Natural killer cell (primary cell): ENCODE results near the gene TMEM254. TPM values are rescaled to one million over a fixed set of nuclear protein-coding genes. Genes with fewer than 3 reads are reported as not detected.

ENCODE experiments used
- ATAC-seq, 3 donors: fragments of 150-1000 bp in 2 of 3; fragments of 200-7000 bp in 1 of 3; cut with Tn5 transposase; 1 replicate in 1 of 3; 2 replicates in 2 of 3; pipeline ENCODE4 v1.10.0; 2021; ENCODE audit warnings: mild to moderate bottlenecking in 2 of 3, moderate library complexity in 2 of 3
- DNase-seq, 2 donors: peaks; one replicate each; pipeline versions ENCODE4 v3.0.0 to v3.0.0-alpha.2; 2013 to 2021; ENCODE audit warnings: mixed read lengths in 1 of 2
- H3K27ac ChIP-seq: one replicate; pipeline ENCODE4 v1.5.1; 2013; ENCODE audit warnings: mild to moderate bottlenecking, low read length
- H3K27me3 ChIP-seq: one replicate; pipeline ENCODE4 v1.6.1; 2013; ENCODE audit warnings: low read length; ENCODE audit not compliant: control insufficient read depth, insufficient read depth
- H3K36me3 ChIP-seq: one replicate; pipeline ENCODE4 v1.6.1; 2013; ENCODE audit warnings: low read length; ENCODE audit not compliant: control insufficient read depth, insufficient read depth
- H3K4me1 ChIP-seq: one replicate; pipeline ENCODE4 v1.6.1; 2013; ENCODE audit warnings: low read length; ENCODE audit not compliant: control insufficient read depth, insufficient read depth
- H3K4me3 ChIP-seq: one replicate; pipeline ENCODE4 v1.5.1; 2013; ENCODE audit warnings: low read length
- H3K9me3 ChIP-seq: one replicate; pipeline ENCODE4 v1.6.1; 2013; ENCODE audit warnings: low read length; ENCODE audit not compliant: control insufficient read depth, insufficient read depth
- H3K27ac Mint-ChIP-seq, 2 donors: one replicate each; pipeline ENCODE4 v1.8.0; 2022; ENCODE audit warnings: mild to moderate bottlenecking in 2 of 2, mixed read lengths in 2 of 2, moderate library complexity in 1 of 2
- H3K27me3 Mint-ChIP-seq, 2 donors: one replicate each; pipeline ENCODE4 v1.8.0; 2022; ENCODE audit warnings: low read depth in 2 of 2, mixed read lengths in 2 of 2
- H3K36me3 Mint-ChIP-seq: one replicate; pipeline ENCODE4 v1.8.0; 2022; ENCODE audit warnings: mixed read lengths
- H3K4me1 Mint-ChIP-seq, 2 donors: one replicate each; pipeline ENCODE4 v1.8.0; 2022; ENCODE audit warnings: mixed read lengths in 2 of 2
- H3K4me3 Mint-ChIP-seq: one replicate; pipeline ENCODE4 v1.8.0; 2022; ENCODE audit warnings: mild to moderate bottlenecking, moderate library complexity, mixed read lengths
- H3K9me3 Mint-ChIP-seq, 2 donors: one replicate each; pipeline ENCODE4 v1.8.0; 2022; ENCODE audit warnings: mixed read lengths in 2 of 2
- WGBS: methylation state at CpG from one replicate; pipeline ENCODE4 v1.1.7; 2013; ENCODE audit warnings: missing lambda C conversion rate; ENCODE audit not compliant: insufficient coverage; 5-methylcytosine and 5-hydroxymethylcytosine counted together
- intact Hi-C: fragments of 100-400 bp; cut with micrococcal nuclease; formaldehyde crosslinking; loops from one replicate; pipeline ENCODE4 v1.14.2; 2022
- total RNA-seq, 4 donors: library from RNA; stranded (reverse); fragments of 120-200 nt in 1 of 4; gene quantifications; one replicate each; pipeline versions ENCODE4 v1.2.3 to v1.2.4, GENCODE V29; 2013 to 2022
- TF ChIP-seq, protein P1 (sequence below): fragments of 200-600 bp; IDR thresholded peaks from one replicate; pipeline ENCODE4 v1.8.0; 2022; ENCODE audit warnings: antibody characterized with exemption

Gene TMEM254
- total RNA-seq, 3 donors from 2014 or later (not counting 1 experiment from before 2014, with no cell fraction given): 7.1 to 11.1 (median 10.3) TPM

DNA sequence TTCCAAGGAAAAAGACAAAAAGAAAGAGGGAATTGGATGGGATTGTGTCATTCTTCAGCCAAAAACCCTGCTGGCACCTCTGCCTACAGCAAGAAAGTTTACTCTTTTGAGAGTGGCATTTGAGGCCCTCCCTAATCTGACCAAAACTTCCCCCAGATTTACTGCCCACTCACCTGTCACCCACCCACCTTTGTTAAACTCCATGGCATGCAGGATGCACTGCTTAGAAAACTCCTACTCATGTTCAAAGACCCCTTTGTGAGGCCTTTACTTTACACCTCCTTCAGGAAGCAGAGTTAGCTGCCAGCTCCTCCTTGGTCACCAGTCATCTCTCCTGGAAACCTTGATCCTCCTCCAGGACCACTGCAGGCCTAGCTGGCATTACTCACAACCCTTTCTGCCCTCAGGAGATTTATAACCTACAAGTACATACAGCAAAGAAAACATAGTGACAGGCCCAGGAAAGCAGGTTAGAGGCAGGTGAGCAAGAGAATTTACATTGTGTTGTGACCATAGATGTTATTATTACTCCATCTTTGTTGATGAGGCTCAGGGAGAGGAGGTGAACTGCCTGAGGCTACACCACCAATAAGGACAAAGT, 43.7 kb downstream of the TMEM254 start:
- Histone ChIP-seq H3K4me3 (no peak overlapping the region), H3K27ac (no peak overlapping the region), H3K4me1 (no peaks in the 10 kb centered on the region), H3K36me3 (no peaks in the 10 kb centered on the region), H3K27me3 (no peaks in the 10 kb centered on the region), H3K9me3 (no peaks in the 10 kb centered on the region)
- ATAC-seq (no peak), DNase-seq (no peak)
- Mint-ChIP-seq H3K4me1 (no peaks in the 10 kb centered on the region), H3K27me3 (peaks cover 15 to 27% of the 10 kb centered on the region in 2 donors), H3K4me3 (no peak overlapping the region), H3K27ac (no peak overlapping the region), H3K36me3 (no peaks in the 10 kb centered on the region), H3K9me3 (no peaks in the 10 kb centered on the region)
- TF ChIP-seq, protein P1, sequence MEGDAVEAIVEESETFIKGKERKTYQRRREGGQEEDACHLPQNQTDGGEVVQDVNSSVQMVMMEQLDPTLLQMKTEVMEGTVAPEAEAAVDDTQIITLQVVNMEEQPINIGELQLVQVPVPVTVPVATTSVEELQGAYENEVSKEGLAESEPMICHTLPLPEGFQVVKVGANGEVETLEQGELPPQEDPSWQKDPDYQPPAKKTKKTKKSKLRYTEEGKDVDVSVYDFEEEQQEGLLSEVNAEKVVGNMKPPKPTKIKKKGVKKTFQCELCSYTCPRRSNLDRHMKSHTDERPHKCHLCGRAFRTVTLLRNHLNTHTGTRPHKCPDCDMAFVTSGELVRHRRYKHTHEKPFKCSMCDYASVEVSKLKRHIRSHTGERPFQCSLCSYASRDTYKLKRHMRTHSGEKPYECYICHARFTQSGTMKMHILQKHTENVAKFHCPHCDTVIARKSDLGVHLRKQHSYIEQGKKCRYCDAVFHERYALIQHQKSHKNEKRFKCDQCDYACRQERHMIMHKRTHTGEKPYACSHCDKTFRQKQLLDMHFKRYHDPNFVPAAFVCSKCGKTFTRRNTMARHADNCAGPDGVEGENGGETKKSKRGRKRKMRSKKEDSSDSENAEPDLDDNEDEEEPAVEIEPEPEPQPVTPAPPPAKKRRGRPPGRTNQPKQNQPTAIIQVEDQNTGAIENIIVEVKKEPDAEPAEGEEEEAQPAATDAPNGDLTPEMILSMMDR: no peak
- intact Hi-C loops: no loop called here

DNA sequence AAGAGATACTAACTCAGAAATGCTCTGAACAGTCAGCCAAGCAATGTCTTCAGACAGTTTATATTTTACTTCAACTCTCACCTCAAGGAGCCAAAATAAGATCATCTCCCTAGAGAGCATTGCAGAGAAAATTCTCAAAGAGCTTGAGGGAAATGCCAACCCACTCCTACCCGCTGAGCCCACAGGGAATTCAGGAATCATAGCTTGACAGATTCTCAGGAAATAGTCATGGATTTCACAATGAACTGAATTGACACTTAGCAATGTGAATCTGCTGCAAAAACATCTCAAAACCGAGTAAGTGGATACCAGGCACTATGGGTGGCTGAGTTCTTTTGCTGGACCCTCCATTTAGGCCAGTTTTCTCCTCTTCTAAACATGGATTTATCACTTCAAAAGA, 44.3 kb downstream of the TMEM254 start:
- Mint-ChIP-seq H3K4me1 (no peaks in the 10 kb centered on the region), H3K4me3 (no peak overlapping the region), H3K36me3 (no peaks in the 10 kb centered on the region), H3K27me3 (peaks cover 15 to 27% of the 10 kb centered on the region in 2 donors), H3K27ac (no peak overlapping the region), H3K9me3 (no peaks in the 10 kb centered on the region)
- Histone ChIP-seq H3K4me1 (no peaks in the 10 kb centered on the region), H3K4me3 (no peak overlapping the region), H3K36me3 (no peaks in the 10 kb centered on the region), H3K27ac (no peak overlapping the region), H3K27me3 (no peaks in the 10 kb centered on the region), H3K9me3 (no peaks in the 10 kb centered on the region)
- ATAC-seq (no peak), DNase-seq (no peak)
- TF ChIP-seq, protein P1: no peak
- intact Hi-C loops: no loop called here
- WGBS: 72% methylated on average over 2 of the region's 2 CpGs

DNA sequence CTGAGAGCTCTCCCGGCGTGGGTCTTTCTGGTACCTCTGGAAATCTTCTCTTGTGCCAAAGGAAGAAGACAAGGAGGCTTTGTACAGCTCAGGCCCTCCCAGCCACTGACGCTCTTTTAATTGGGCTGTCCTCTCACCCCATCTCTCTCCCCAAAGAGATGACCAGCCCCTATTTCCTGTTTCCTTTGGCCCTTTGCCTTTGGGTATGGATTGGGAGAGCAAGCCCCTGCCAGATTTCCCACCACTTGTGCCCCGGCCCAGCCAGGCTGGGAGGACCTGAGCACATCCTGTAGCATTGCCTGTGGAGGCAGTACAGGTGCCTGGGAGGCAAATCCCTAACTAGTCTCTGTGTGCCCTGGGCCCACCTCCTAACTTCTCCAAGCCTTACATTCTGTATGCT, 48.4 kb downstream of the TMEM254 start:
- no peaks in the 10 kb centered on the region for H3K4me1 ChIP-seq
- intact Hi-C loops: no loop called here
- Mint-ChIP-seq H3K4me1 (no peaks in the 10 kb centered on the region), H3K27me3 (peaks cover 11 to 24% of the 10 kb centered on the region in 2 donors), H3K27ac (no peak overlapping the region), H3K36me3 (no peaks in the 10 kb centered on the region), H3K4me3 (no peak overlapping the region), H3K9me3 (no peaks in the 10 kb centered on the region)
- no peaks in the 10 kb centered on the region for H3K9me3 ChIP-seq
- WGBS: 89% methylated on average over 4 of the region's 4 CpGs
- no peaks in the 10 kb centered on the region for H3K36me3 ChIP-seq
- TF ChIP-seq, protein P1: no peak
- DNase-seq (no peak), ATAC-seq (no peak)
- H3K4me3 ChIP-seq: no peak overlapping the region
- H3K27me3 ChIP-seq: no peaks in the 10 kb centered on the region
- no peak overlapping the region for H3K27ac ChIP-seq

DNA sequence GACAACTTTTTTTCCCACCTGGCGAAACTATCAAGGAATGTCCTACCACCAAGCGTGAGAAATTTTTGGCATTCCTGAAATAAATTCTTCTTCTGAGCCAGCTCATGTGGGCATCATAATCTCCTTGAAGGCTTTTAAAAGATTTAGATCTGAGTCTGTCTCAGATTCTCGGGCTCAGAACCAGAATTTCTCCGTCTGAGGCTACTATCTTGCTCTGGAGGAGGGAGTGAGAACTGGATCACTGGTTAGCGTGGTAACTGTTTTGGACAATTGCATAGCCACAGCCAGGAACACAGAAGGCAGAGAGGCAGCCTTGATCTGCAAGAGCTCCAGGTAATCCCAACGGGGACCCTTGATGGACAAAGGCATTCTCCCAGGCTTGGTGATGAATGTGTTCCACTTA, 53.0 kb downstream of the TMEM254 start:
- peaks cover 22 to 39% of the 10 kb centered on the region in 2 donors for H3K27me3 Mint-ChIP-seq
- no peaks in the 10 kb centered on the region for H3K4me1 ChIP-seq
- intact Hi-C loops: no loop called here
- H3K4me1 Mint-ChIP-seq: no peaks in the 10 kb centered on the region
- TF ChIP-seq, protein P1: no peak
- H3K36me3 ChIP-seq: no peaks in the 10 kb centered on the region
- H3K9me3 ChIP-seq: no peaks in the 10 kb centered on the region
- H3K4me3 ChIP-seq: no peak overlapping the region
- DNase-seq (no peak), ATAC-seq (no peak)
- no peaks in the 10 kb centered on the region for H3K9me3 Mint-ChIP-seq
- H3K4me3 Mint-ChIP-seq: no peak overlapping the region
- H3K27me3 ChIP-seq: peaks cover 4% of the 10 kb centered on the region
- H3K36me3 Mint-ChIP-seq: no peaks in the 10 kb centered on the region
- H3K27ac ChIP-seq: no peak overlapping the region
- H3K27ac Mint-ChIP-seq: no peak overlapping the region
- 89% methylated on average over 6 of the region's 6 CpGs for WGBS
